ENCODE measurements around the gene KDM5A. TPM values are rescaled to one million over a fixed set of nuclear protein-coding genes. Genes with fewer than 3 reads are reported as not detected.

Gene KDM5A
- total and polyA plus RNA-seq, 2 experiments from 2014 or later: 47.1 to 48.3 TPM

DNA sequence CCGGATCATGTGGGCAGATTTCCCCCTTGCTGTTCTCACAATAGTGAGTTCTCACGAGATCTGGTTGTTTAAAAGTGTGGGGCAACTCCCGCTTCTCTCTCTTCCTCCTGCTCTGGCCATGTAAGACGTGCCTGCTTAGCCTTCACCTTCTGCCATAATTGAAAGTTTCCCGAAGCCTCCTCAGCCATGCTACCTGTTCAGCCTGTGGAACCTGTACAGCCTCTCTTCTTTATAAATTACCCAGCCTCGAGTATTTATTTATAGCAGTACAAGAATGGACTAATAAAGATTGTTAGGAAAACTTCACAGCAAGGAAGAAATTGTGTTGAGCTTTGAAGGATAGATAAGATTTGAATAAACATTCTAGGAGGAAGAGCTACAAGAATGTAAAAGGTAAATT, 52.1 kb downstream of the KDM5A start (continued):
- TF ChIP-seq REST (IDR thresholded peaks at IDR 0.05; ENCODE audit: unreplicated experiment) (no peak), EZH2phosphoT487 (IDR thresholded peaks at IDR 0.05; ENCODE audit: unreplicated experiment) (no peak), JUNB (IDR thresholded peaks at IDR 0.05; ENCODE audit: unreplicated experiment) (no peak)

DNA sequence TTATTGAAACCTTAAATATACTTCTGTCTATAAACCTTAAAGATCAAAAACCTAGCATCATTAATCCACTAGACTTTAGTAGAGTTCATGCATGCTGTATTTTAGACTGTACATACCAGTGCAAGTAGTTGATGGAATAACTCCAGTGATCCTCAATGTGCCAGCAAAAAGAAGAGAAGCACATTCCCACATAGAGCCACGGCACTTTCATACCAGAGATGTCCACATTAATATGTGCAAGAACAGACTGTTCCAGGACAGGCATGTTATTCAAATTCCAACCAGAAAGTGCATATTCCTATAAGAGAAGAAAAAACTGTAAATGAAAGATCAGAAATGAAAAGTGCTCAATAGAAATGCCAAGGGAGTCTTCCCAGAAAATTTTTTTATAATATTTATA, 55.0 kb downstream of the KDM5A start:
- H3K9me3 Mint-ChIP-seq: no peaks in the 10 kb centered on the region
- Histone ChIP-seq H3K27ac (ENCODE audit: low read depth) (no peak overlapping the region), H3K4me3 (no peak overlapping the region), H3K79me2 (replicated peaks; ENCODE audit: insufficient read depth) (no peaks in the 10 kb centered on the region; the same call in 1 of the 2 replicates), H3F3A (replicated peaks; ENCODE audit: low read depth) (no peaks in the 10 kb centered on the region), H2AFZ (no peak overlapping the region), H3K27me3 (ENCODE audit: insufficient read depth) (no peaks in the 10 kb centered on the region), H3K36me3 (ENCODE audit: insufficient read depth) (peaks cover 7% of the 10 kb centered on the region; the same call in 1 of the 2 replicates), H4K20me1 (replicated peaks; ENCODE audit: insufficient read depth) (no peaks in the 10 kb centered on the region), H3K4me2 (no peak overlapping the region), H3K9me2 (ENCODE audit: insufficient read depth) (no peaks in the 10 kb centered on the region), H3K4me1 (ENCODE audit: insufficient read depth) (no peaks in the 10 kb centered on the region)
- TF ChIP-seq, protein P1, sequence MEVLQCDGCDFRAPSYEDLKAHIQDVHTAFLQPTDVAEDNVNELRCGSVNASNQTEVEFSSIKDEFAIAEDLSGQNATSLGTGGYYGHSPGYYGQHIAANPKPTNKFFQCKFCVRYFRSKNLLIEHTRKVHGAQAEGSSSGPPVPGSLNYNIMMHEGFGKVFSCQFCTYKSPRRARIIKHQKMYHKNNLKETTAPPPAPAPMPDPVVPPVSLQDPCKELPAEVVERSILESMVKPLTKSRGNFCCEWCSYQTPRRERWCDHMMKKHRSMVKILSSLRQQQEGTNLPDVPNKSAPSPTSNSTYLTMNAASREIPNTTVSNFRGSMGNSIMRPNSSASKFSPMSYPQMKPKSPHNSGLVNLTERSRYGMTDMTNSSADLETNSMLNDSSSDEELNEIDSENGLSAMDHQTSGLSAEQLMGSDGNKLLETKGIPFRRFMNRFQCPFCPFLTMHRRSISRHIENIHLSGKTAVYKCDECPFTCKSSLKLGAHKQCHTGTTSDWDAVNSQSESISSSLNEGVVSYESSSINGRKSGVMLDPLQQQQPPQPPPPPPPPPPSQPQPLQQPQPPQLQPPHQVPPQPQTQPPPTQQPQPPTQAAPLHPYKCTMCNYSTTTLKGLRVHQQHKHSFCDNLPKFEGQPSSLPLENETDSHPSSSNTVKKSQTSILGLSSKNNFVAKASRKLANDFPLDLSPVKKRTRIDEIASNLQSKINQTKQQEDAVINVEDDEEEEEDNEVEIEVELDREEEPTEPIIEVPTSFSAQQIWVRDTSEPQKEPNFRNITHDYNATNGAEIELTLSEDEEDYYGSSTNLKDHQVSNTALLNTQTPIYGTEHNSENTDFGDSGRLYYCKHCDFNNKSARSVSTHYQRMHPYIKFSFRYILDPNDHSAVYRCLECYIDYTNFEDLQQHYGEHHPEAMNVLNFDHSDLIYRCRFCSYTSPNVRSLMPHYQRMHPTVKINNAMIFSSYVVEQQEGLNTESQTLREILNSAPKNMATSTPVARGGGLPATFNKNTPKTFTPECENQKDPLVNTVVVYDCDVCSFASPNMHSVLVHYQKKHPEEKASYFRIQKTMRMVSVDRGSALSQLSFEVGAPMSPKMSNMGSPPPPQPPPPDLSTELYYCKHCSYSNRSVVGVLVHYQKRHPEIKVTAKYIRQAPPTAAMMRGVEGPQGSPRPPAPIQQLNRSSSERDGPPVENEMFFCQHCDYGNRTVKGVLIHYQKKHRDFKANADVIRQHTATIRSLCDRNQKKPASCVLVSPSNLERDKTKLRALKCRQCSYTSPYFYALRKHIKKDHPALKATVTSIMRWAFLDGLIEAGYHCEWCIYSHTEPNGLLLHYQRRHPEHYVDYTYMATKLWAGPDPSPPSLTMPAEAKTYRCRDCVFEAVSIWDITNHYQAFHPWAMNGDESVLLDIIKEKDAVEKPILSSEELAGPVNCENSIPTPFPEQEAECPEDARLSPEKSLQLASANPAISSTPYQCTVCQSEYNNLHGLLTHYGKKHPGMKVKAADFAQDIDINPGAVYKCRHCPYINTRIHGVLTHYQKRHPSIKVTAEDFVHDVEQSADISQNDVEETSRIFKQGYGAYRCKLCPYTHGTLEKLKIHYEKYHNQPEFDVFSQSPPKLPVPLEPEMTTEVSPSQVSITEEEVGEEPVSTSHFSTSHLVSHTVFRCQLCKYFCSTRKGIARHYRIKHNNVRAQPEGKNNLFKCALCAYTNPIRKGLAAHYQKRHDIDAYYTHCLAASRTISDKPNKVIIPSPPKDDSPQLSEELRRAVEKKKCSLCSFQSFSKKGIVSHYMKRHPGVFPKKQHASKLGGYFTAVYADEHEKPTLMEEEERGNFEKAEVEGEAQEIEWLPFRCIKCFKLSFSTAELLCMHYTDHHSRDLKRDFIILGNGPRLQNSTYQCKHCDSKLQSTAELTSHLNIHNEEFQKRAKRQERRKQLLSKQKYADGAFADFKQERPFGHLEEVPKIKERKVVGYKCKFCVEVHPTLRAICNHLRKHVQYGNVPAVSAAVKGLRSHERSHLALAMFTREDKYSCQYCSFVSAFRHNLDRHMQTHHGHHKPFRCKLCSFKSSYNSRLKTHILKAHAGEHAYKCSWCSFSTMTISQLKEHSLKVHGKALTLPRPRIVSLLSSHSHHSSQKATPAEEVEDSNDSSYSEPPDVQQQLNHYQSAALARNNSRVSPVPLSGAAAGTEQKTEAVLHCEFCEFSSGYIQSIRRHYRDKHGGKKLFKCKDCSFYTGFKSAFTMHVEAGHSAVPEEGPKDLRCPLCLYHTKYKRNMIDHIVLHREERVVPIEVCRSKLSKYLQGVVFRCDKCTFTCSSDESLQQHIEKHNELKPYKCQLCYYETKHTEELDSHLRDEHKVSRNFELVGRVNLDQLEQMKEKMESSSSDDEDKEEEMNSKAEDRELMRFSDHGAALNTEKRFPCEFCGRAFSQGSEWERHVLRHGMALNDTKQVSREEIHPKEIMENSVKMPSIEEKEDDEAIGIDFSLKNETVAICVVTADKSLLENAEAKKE (CRISPR knock-in tag; IDR thresholded peaks at IDR 0.05): no peak
- TF ChIP-seq, protein P2, sequence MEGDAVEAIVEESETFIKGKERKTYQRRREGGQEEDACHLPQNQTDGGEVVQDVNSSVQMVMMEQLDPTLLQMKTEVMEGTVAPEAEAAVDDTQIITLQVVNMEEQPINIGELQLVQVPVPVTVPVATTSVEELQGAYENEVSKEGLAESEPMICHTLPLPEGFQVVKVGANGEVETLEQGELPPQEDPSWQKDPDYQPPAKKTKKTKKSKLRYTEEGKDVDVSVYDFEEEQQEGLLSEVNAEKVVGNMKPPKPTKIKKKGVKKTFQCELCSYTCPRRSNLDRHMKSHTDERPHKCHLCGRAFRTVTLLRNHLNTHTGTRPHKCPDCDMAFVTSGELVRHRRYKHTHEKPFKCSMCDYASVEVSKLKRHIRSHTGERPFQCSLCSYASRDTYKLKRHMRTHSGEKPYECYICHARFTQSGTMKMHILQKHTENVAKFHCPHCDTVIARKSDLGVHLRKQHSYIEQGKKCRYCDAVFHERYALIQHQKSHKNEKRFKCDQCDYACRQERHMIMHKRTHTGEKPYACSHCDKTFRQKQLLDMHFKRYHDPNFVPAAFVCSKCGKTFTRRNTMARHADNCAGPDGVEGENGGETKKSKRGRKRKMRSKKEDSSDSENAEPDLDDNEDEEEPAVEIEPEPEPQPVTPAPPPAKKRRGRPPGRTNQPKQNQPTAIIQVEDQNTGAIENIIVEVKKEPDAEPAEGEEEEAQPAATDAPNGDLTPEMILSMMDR (conservative IDR thresholded peaks at IDR 0.05; ENCODE audit: low read depth in 2 of 2): no peak
- TF ChIP-seq REST (IDR thresholded peaks at IDR 0.05; ENCODE audit: unreplicated experiment): no peak
- H3K36me3 Mint-ChIP-seq (ENCODE audit: low read depth): peaks cover 33% of the 10 kb centered on the region
- H3K4me3 Mint-ChIP-seq: no peak overlapping the region
- no peak for DNase-seq (ENCODE audit: low spot score)
- no peak overlapping the region for H3K27ac Mint-ChIP-seq
- ATAC-seq: no peak
- no peaks in the 10 kb centered on the region for H3K4me1 Mint-ChIP-seq
- peaks cover 2% of the 10 kb centered on the region for H3K27me3 Mint-ChIP-seq (ENCODE audit: insufficient read depth, low read depth, poor library complexity)
